SK-N-SH treated with all-trans-retinoic acid at 6 μM for 48 hours (cell line): ENCODE results near the gene CRYGC.
"Not testable (repeated sequence)": the region's sequence is repeated elsewhere in the genome, so short reads cannot be mapped to it uniquely, and the experiment has no call there.

ENCODE experiments used
- ATAC-seq: fragments of 200-7000 bp; cut with Tn5 transposase; 3 replicates; pipeline ENCODE4 v1.9.1; 2020; ENCODE audit warnings: mild to moderate bottlenecking, moderate library complexity
- ARNTL ChIP-seq: fragments of 450-650 bp; formaldehyde crosslinking; IDR thresholded peaks from 2 replicates; pipeline ENCODE4 v1.5.0; 2020; ENCODE audit warnings: low read depth, mild to moderate bottlenecking, moderate library complexity, borderline replicate concordance
- BACH2 ChIP-seq: fragments of 250-450 bp; sonication (Bioruptor Pico); IDR thresholded peaks from 2 replicates; pipeline ENCODE4 v1.9.0; 2021; ENCODE audit warnings: mild to moderate bottlenecking, borderline replicate concordance
- CREB5 ChIP-seq: fragments of 250-450 bp; sonication (Bioruptor Pico); IDR thresholded peaks from 2 replicates; pipeline ENCODE4 v1.5.1; 2020; ENCODE audit warnings: low read depth, mild to moderate bottlenecking, moderate library complexity
- CSRNP3 ChIP-seq: fragments of 250-450 bp; sonication (Bioruptor Pico); IDR thresholded peaks from 2 replicates; pipeline ENCODE4 v1.5.1; 2021; ENCODE audit warnings: mild to moderate bottlenecking, moderate library complexity
- ESRRG ChIP-seq: fragments of 250-450 bp; sonication (Bioruptor Pico); IDR thresholded peaks from 2 replicates; pipeline ENCODE4 v1.6.1; 2021; ENCODE audit warnings: mild to moderate bottlenecking
- ISL1 ChIP-seq: fragments of 250-450 bp; sonication (Bioruptor Pico); IDR thresholded peaks from 2 replicates; pipeline ENCODE4 v2.1.2; 2022; ENCODE audit warnings: mild to moderate bottlenecking, moderate library complexity
- OSR1 ChIP-seq: fragments of 250-450 bp; sonication (Bioruptor Pico); IDR thresholded peaks from 2 replicates; pipeline ENCODE4 v1.8.0; 2022; ENCODE audit warnings: moderate library complexity, mild to moderate bottlenecking, inconsistent platforms
- PATZ1 ChIP-seq: fragments of 250-450 bp; sonication (Bioruptor Pico); IDR thresholded peaks from 2 replicates; pipeline ENCODE4 v1.8.0; 2020; ENCODE audit warnings: mild to moderate bottlenecking, moderate library complexity, borderline replicate concordance
- POU6F1 ChIP-seq: fragments of 250-450 bp; sonication (Bioruptor Pico); IDR thresholded peaks from 2 replicates; pipeline ENCODE4 v1.8.0; 2021; ENCODE audit warnings: low read depth, mild to moderate bottlenecking, moderate library complexity, borderline replicate concordance
- PPARA ChIP-seq: fragments of 250-450 bp; sonication (Bioruptor Pico); IDR thresholded peaks from 2 replicates; pipeline ENCODE4 v1.5.0; 2020; ENCODE audit warnings: mild to moderate bottlenecking, borderline replicate concordance
- RARB ChIP-seq: fragments of 250-450 bp; sonication (Bioruptor Pico); IDR thresholded peaks from 2 replicates; pipeline ENCODE4 v1.8.0; 2021; ENCODE audit warnings: mild to moderate bottlenecking, moderate library complexity
- SNAI2 ChIP-seq: fragments of 250-450 bp; sonication (Bioruptor Pico); IDR thresholded peaks from 2 replicates; pipeline ENCODE4 v1.5.0; 2020; ENCODE audit warnings: mild to moderate bottlenecking, moderate library complexity
- TOX ChIP-seq: fragments of 250-450 bp; sonication (Bioruptor Pico); IDR thresholded peaks from 2 replicates; pipeline ENCODE4 v1.8.0; 2021; ENCODE audit warnings: mild to moderate bottlenecking, moderate library complexity, borderline replicate concordance
- TSHZ2 ChIP-seq: fragments of 250-450 bp; sonication (Bioruptor Pico); IDR thresholded peaks from 2 replicates; pipeline ENCODE4 v1.5.0; 2020; ENCODE audit warnings: mild to moderate bottlenecking, moderate library complexity
- ZC3H10 ChIP-seq: fragments of 250-450 bp; sonication (Bioruptor Pico); IDR thresholded peaks from 2 replicates; pipeline ENCODE4 v1.5.1; 2021; ENCODE audit warnings: mild to moderate bottlenecking, moderate library complexity
- ZFP3 ChIP-seq: fragments of 250-450 bp; sonication (Bioruptor Pico); IDR thresholded peaks from 2 replicates; pipeline ENCODE4 v1.5.0; 2020; ENCODE audit warnings: mild to moderate bottlenecking, moderate library complexity
- ZFP30 ChIP-seq: fragments of 450-650 bp; formaldehyde crosslinking; IDR thresholded peaks from 2 replicates; pipeline ENCODE4 v1.5.0; 2022; ENCODE audit warnings: mild to moderate bottlenecking, moderate library complexity
- ZNF565 ChIP-seq: fragments of 450-650 bp; formaldehyde crosslinking; conservative IDR thresholded peaks from 2 replicates; pipeline ENCODE4 v1.5.0; 2020; ENCODE audit warnings: low read depth, mild to moderate bottlenecking, moderate library complexity
- ZNF70 ChIP-seq: fragments of 450-650 bp; formaldehyde crosslinking; IDR thresholded peaks from 2 replicates; pipeline ENCODE4 v1.5.0; 2020; ENCODE audit warnings: mild to moderate bottlenecking, moderate library complexity
- ZNF8 ChIP-seq: fragments of 450-650 bp; formaldehyde crosslinking; IDR thresholded peaks from 2 replicates; pipeline ENCODE4 v1.5.0; 2020; ENCODE audit warnings: mild to moderate bottlenecking, moderate library complexity

Gene CRYGC

GRCh38 chr2:208099682-208100470, 29.8 kb downstream of the CRYGC start:
- no peak for TF ChIP-seq TSHZ2 (CRISPR knock-in tag)
- no peak for TF ChIP-seq ZNF8
- TF ChIP-seq PATZ1 (CRISPR knock-in tag) = no peak
- TF ChIP-seq CREB5 (CRISPR knock-in tag) = no peak
- TF ChIP-seq ZC3H10 (CRISPR knock-in tag) = no peak
- no peak for TF ChIP-seq PPARA (CRISPR knock-in tag)
- no peak for TF ChIP-seq ZFP30
- TF ChIP-seq ZFP3 (CRISPR knock-in tag) = no peak
- no peak for TF ChIP-seq POU6F1
- TF ChIP-seq ZNF565 = no peak
- TF ChIP-seq SNAI2 (CRISPR knock-in tag) = no peak
- no peak for TF ChIP-seq ESRRG (CRISPR knock-in tag)
- TF ChIP-seq BACH2 (CRISPR knock-in tag) = no peak
- no peak for TF ChIP-seq RARB
- TF ChIP-seq ARNTL (CRISPR knock-in tag) = no peak
- TF ChIP-seq, all 23 proteins: peak for 0
- ATAC-seq = no peak

GRCh38 chr2:208098701-208099100, 30.9 kb downstream of the CRYGC start:
- ATAC-seq = not testable (repeated sequence)

GRCh38 chr2:208098267-208098666, 31.4 kb downstream of the CRYGC start:
- no peak for TF ChIP-seq POU6F1
- no peak for TF ChIP-seq CSRNP3 (CRISPR knock-in tag)
- no peak for TF ChIP-seq SNAI2 (CRISPR knock-in tag)
- no peak for TF ChIP-seq ISL1 (CRISPR knock-in tag)
- no peak for TF ChIP-seq OSR1 (CRISPR knock-in tag)
- no peak for TF ChIP-seq CREB5 (CRISPR knock-in tag)
- TF ChIP-seq ZNF70 (CRISPR knock-in tag) = no peak
- no peak for TF ChIP-seq TOX (CRISPR knock-in tag)
- TF ChIP-seq ZFP30 = no peak
- no peak for TF ChIP-seq ZFP3 (CRISPR knock-in tag)
- no peak for TF ChIP-seq TSHZ2 (CRISPR knock-in tag)
- TF ChIP-seq, all 23 proteins: peak for 0
- ATAC-seq = no peak
